ENCODE results near the gene PAK4. TPM values are rescaled to one million over a fixed set of nuclear protein-coding genes. Genes with fewer than 3 reads are reported as not detected.

Gene PAK4
- total and polyA plus RNA-seq, 9 of the 15 experiments (the other 6 are each of a cell fraction or from before 2014, with no cell fraction given): 0.21 to 33.5 (median 5.8) TPM

- TF ChIP-seq POLR2AphosphoS2 (IDR thresholded peaks at IDR 0.05; ENCODE audit: low read length) (no peak), GABPA (tag; conservative IDR thresholded peaks at IDR 0.05; ENCODE audit: low read depth) (0 out of 2 replicates have a peak, but pooled peaks have one; percentile 21), CTBP1 (IDR thresholded peaks at IDR 0.05; ENCODE audit: borderline replicate concordance) (peak; percentile 26; the same call in 1 of the 2 replicates), SFPQ (IDR thresholded peaks at IDR 0.05; ENCODE audit: low read depth, low read length) (no peak), ETV5 (CRISPR knock-in tag; IDR thresholded peaks at IDR 0.05; ENCODE audit: low read depth) (peak; percentile 32; the same call in 1 of the 2 replicates), FOXO4 (CRISPR knock-in tag; IDR thresholded peaks at IDR 0.05) (no peak), RBM17 (IDR thresholded peaks at IDR 0.05; ENCODE audit: borderline replicate concordance, low read depth, low read length) (no peak), ZBTB2 (IDR thresholded peaks at IDR 0.05) (no peak), CBFA2T3 (IDR thresholded peaks at IDR 0.05) (peak; percentile 43; the same call in 1 of the 2 replicates), SPI1 (IDR thresholded peaks at IDR 0.05; ENCODE audit: borderline replicate concordance, low read depth, low read length) (peak; percentile 32; the same call in 1 of the 2 replicates), ZNF444 (CRISPR knock-in tag; IDR thresholded peaks at IDR 0.05) (no peak), TCF3 (CRISPR knock-in tag; IDR thresholded peaks at IDR 0.05) (peak; percentile 54; the same call in 1 of the 2 replicates), GATAD2B (IDR thresholded peaks at IDR 0.05; ENCODE audit: borderline replicate concordance) (no peak), MCM5 (IDR thresholded peaks at IDR 0.05; ENCODE audit: low read depth) (no peak), VEZF1 (CRISPR knock-in tag; IDR thresholded peaks at IDR 0.05) (peak; percentile 93), IFI16 (CRISPR knock-in tag; IDR thresholded peaks at IDR 0.05) (no peak), PCBP1 (IDR thresholded peaks at IDR 0.05; ENCODE audit: low read depth, low read length, poor library complexity, severe bottlenecking) (peak; percentile 41), ARID1B (IDR thresholded peaks at IDR 0.05) (peak; percentile 18; the same call in 1 of the 2 replicates), DNMT1 (IDR thresholded peaks at IDR 0.05) (no peak)
Measured at GRCh38 chr19:39133431-39134270, 8.1 kb downstream of the PAK4 start (continued).
